ENCODE results near the gene HSD11B1. TPM values are rescaled to one million over a fixed set of nuclear protein-coding genes. Genes with fewer than 3 reads are reported as not detected.
A peak's percentile ranks its signal among the peaks of the same experiment; 100 is the strongest.

The HSD11B1 gene
- 10 to 100 TPM in 1 of 2 donors, 1 to 10 TPM in 1; 3.7 to 17.2 TPM for total RNA-seq

- peak; percentile 92 for DNase-seq (ENCODE audit: low spot score)
- no peaks in the 10 kb centered on the region for H3K27me3 ChIP-seq
- H3K36me3 ChIP-seq: no peaks in the 10 kb centered on the region
- peak within 1 kb of the TSS; percentile 16 to 69 for H3K27ac ChIP-seq
- no peaks in the 10 kb centered on the region for H3K9me3 ChIP-seq
- no peak within 1 kb of the TSS for H3K4me3 ChIP-seq
- TF ChIP-seq CTCF (IDR thresholded peaks at IDR 0.05): no peak
- peaks cover 0 to 15% of the 10 kb centered on the region in 2 donors for H3K4me1 ChIP-seq
Observed at GRCh38 chr1:209704584-209704983, at the start of gene HSD11B1. TSS of gene HSD11B1 (plus strand) at chr1:209704846. CDS start at chr1:209704943, 97 bp downstream.

GRCh38 chr1:209655411-209656231, 49.0 kb upstream of the HSD11B1 start:
- Histone ChIP-seq H3K27me3 (no peaks in the 10 kb centered on the region), H3K4me3 (no peak overlapping the region), H3K9me3 (no peaks in the 10 kb centered on the region), H3K27ac (no peak overlapping the region), H3K4me1 (peaks cover 0 to 29% of the 10 kb centered on the region in 2 donors), H3K36me3 (no peaks in the 10 kb centered on the region)
- DNase-seq (ENCODE audit: low spot score): no peak
- no peak for TF ChIP-seq CTCF (IDR thresholded peaks at IDR 0.05)

- Histone ChIP-seq H3K4me1 (peaks cover 0 to 15% of the 10 kb centered on the region in 2 donors), H3K9me3 (no peaks in the 10 kb centered on the region), H3K4me3 (no peak overlapping the region), H3K27me3 (no peaks in the 10 kb centered on the region), H3K27ac (no peak overlapping the region), H3K36me3 (no peaks in the 10 kb centered on the region)
- no peak for TF ChIP-seq CTCF (IDR thresholded peaks at IDR 0.05)
- DNase-seq (ENCODE audit: low spot score): no peak
Observed at GRCh38 chr1:209657140-209657879, 47.3 kb upstream of the HSD11B1 start.

- no peak overlapping the region for H3K27ac ChIP-seq
- no peaks in the 10 kb centered on the region for H3K9me3 ChIP-seq
- no peaks in the 10 kb centered on the region for H3K27me3 ChIP-seq
- TF ChIP-seq CTCF (IDR thresholded peaks at IDR 0.05): no peak
- no peaks in the 10 kb centered on the region for H3K36me3 ChIP-seq
- H3K4me1 ChIP-seq: peaks cover 0 to 9% of the 10 kb centered on the region in 2 donors
- no peak for DNase-seq (ENCODE audit: low spot score)
- H3K4me3 ChIP-seq: no peak overlapping the region
Observed at GRCh38 chr1:209657918-209658317, 46.7 kb upstream of the HSD11B1 start.

- Histone ChIP-seq H3K9me3 (no peaks in the 10 kb centered on the region), H3K27ac (no peak overlapping the region), H3K4me1 (no peaks in the 10 kb centered on the region), H3K4me3 (no peak overlapping the region), H3K36me3 (no peaks in the 10 kb centered on the region), H3K27me3 (no peaks in the 10 kb centered on the region)
- DNase-seq (ENCODE audit: low spot score): no peak
- no peak for TF ChIP-seq CTCF (IDR thresholded peaks at IDR 0.05)
Observed at GRCh38 chr1:209659909-209660308, 44.7 kb upstream of the HSD11B1 start.

All from right atrium auricular region (tissue), 2 donors.